Stimulated activated naive CD4-positive, alpha-beta T cell treated with Interleukin-2 at 50 U/mL for 16 hours (primary cell): ENCODE data around the gene TBC1D16.
"Not testable (repeated sequence)": the region's sequence is repeated elsewhere in the genome, so short reads cannot be mapped to it uniquely, and the experiment has no call there.

Experiments used
- DNase-seq: peaks from one replicate; lab custom pipeline; 2025; lab: John Stamatoyannopoulos, UW

TBC1D16 gene

DNA sequence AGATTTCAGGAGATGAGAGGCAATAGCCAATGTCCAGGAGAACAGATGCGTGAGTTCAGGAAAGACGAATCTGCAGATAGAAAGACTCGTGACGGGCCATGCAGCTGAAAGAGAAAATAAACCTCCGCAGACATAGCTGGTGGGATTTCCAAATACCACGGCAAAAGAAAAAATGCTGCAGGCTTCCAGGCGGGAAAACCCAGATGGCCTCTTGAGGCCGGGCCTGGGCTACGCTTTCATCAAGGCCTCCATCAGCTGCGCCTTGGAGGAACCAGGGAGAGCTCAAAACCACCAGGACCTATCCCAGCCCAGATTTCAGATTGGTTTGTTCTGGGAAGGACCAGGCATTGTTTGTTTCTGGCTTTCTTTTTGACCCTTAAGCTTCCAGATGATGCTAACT is 17.4 kb upstream of the TBC1D16 start:
- DNase-seq = no peak

DNA sequence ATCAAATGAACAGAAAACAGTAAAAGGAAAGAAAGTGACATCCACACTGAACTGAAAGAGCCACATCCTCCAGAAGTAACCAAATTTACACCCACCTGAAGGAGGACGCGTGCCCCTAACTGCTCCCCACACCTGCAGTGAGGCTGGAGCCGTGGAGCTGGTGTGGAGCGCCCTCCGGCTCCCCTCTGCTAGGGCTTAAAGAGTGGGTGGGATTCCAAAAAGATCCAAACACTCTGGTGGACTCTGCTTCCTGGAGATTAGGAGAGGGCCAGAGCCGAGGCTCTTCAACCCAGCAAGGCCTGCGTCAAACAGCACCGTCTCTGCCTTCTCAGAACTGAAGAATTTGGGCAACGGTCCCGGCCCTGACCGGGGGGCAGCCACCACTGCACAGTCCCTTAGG is 16.0 kb upstream of the TBC1D16 start:
- no peak for DNase-seq

GRCh38 chr17:80050706-80051105 is 15.0 kb upstream of the TBC1D16 start:
- DNase-seq = no peak

GRCh38 chr17:80049986-80050385 is 14.3 kb upstream of the TBC1D16 start:
- DNase-seq = no peak

- DNase-seq = no peak
Observed at GRCh38 chr17:80047176-80047575, 11.5 kb upstream of the TBC1D16 start.

DNA sequence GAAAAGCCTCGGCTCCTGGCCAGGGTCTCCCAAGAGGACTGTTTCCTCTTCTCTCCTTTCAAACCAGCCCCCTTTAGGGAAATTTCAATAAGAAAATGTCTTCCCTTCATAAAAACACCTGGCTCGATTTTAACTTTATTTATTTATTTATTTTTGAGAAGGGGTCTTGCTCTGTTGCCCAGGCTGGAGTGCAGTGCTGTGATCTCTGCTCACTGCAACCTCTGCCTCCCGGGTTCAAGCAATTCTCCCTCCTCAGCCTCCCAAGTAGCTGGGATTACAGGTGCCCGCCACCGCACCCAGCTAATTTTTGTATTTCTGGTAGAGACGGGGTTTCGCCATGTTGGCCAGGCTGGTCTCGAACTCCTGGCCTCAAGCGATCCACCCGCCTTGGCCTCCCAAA is 11.0 kb upstream of the TBC1D16 start:
- not testable (repeated sequence) for DNase-seq

DNA sequence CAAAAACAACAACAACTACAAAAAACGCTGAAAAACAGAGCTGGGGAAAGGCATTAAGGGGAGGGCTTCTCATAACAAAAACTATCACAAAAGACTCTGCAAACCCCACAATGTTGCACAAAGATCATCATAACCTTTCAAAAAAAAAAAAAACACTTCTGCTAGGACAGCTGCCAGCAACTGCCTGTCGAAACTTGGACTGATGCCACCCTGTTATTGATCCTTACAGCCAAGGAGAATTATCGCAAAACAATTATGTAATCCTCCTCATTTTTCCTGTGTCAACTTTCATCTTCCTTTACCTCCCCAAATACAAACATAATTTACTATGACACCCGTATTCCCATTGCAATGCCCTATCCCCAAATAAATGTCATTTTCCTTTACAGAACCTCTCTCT is 10.0 kb upstream of the TBC1D16 start:
- no peak for DNase-seq

- DNase-seq = no peak
Observed at GRCh38 chr17:80043963-80044362, 8.3 kb upstream of the TBC1D16 start.

- no peak for DNase-seq
Observed at GRCh38 chr17:80036715-80037477, 1.2 kb upstream of the TBC1D16 start.

DNA sequence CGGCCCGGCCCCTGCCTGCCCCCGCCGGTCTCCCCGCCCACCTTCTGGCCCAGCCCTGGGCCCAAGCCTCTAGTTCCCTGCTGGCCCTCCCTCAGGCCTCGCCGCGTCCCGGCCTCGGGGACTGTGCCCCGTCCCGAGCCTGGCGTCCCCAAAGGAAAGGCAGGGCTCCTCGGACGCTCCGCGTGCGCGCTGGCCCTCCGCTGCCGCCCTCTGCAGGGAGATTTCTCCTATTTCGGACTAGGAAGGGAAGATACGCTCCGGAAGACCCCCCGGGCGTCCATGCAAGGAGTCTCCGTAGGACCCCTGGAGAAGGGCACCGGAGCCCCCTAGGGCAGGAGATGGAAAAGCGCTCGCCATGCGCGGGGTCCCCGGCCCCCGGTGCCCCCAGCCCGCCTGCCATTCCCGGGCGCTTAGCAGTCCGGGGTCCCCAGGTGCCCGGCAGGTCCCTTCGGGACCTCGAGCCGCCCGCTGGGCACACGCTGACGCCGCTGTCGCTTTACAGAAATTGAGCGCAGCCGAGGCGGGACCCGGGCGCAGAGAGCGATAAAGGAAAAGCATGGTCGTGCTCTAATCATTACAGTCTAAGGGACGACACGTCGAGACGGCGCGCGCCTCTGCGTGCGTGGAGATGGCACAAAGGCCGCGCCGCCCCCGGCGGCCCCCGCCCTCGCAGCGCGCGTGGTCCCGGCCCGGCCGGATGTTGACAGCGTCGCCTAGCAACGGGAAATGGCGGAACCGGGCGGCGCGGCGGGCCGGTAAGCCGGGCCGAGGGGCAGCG is 454 bp upstream of the TBC1D16 start, which contains the start of gene CCDC40:
Gene CCDC40 (plus strand): TSS at position 706 of the 778 bp plus-strand sequence. CDS start 21 bp downstream, at position 727.
- DNase-seq = peak; percentile 72

GRCh38 chr17:80034791-80035686 is 633 bp downstream of the TBC1D16 start:
- no peak for DNase-seq

DNA sequence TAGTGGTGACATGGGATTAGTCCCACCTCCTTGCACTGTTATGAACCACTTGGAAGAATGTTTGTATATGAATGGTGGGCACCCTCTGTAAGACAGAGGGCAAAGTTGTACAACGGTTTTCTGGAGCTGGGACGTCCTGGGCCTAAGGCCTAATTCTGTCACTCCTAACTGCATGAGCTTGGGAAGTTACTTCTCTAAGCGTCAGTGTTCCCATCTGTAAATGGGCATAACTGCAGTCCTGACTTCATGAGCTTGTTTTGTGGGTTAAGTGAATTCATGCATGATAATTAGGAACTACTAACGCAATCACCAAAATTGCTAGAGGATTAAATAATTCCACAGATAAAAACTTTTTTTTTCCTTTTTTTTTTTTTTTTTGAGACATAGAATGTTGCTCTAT is 1.8 kb downstream of the TBC1D16 start:
- no peak for DNase-seq

GRCh38 chr17:80032614-80033171 is 3.0 kb downstream of the TBC1D16 start:
- no peak for DNase-seq

DNA sequence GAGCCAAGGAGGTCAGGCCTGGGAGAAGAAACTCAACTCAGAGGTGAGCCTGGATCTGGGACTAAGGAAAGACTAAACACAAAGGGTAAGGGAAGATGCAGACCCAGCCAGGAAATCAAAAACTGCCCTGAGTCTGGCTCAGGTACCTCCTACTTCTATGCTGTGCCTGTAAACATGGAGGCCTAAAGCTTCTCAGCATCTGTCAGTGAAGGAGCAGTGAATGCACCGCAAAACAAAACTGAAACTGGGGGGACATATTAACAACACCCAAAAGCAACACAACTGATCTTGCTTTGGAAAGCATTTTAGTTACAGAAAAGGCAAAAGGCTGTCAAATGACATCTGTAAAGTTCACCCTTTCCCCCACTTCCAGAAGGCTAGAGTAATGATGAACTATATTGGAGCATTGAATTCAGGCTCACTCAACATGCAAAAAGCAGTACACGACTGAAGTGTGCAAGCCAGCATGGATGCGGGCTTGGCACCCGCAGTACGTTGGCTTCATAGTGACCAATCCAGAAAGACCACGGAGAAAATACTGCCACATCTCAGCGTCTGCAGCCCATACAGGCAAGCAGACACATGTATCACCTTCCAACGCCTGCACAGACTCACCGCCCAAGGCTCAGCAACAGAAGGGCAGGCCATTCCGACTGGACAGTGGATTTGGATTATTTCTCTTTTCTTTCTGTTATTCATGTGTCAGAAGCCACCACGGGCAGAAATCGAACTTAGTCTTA is 3.8 kb downstream of the TBC1D16 start:
- DNase-seq = no peak

GRCh38 chr17:80030730-80031410 is 4.8 kb downstream of the TBC1D16 start:
- DNase-seq = no peak

- no peak for DNase-seq
Observed at GRCh38 chr17:80029258-80029974, 6.3 kb downstream of the TBC1D16 start.

- no peak for DNase-seq
Observed at GRCh38 chr17:80028030-80028429, 7.6 kb downstream of the TBC1D16 start.

DNA sequence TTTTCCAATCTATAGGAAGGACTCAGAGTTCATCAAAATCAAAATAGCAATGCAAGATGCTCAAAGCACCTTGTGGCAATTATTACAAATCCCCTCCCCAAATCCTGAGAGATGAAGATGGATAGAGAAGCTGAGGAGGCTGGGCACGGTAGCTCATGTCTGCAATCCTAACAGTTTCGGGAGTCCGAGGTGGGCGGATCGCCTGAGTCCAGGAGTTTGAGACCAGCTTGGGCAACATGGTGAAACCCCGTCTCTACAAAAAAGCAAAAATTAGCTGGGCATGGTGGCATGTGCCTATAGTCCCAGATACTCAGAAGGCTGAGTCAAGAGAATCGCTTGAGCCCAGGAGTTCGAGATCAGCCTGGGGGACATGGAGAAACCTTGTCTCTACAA is 8.6 kb downstream of the TBC1D16 start:
- no peak for DNase-seq

DNA sequence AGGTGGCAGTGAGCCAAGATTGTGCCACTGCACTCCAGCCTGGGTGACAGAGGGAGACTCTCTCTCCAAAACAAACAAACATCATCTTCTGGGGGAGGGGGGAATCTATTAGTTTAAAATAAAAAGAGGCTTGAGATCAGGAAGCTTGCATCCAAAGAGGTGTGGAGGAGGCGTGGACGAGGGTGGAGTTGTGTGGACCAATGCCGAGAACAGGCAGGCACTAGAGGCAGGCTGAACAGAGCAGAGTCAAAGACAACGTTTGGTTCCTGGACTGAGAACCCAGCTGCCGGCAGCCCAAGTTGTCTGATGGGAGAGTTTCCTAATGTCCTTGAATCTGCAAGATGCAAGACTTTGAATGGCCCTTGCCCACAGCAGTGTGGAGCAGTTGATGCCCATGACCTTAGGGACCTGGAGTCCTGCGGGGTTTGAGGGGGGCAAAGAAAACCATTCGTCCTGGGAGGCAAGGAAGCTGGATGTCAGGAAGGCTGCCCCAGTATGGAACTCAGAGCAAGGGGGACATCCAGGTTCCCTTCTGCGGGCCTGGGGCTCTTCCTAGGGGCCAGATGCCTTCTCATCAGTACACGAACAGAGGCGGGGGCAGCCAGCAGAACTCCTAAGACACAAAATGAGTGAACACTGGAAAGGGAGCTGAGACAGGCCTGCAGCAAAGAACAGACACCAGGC is 9.2 kb downstream of the TBC1D16 start:
- no peak for DNase-seq
